Colonic mucosa (tissue), 4 donors: Measurements from ENCODE around the gene COG6. TPM values are rescaled to one million over a fixed set of nuclear protein-coding genes. Genes with fewer than 3 reads are reported as not detected.

Source experiments
- DNase-seq: peaks from one replicate; pipeline ENCODE4 v3.0.0-alpha.2; 2020
- H3K27ac ChIP-seq: fragments of 200-600 bp; one replicate; pipeline ENCODE4 v1.8.0; 2021
- H3K27me3 ChIP-seq: fragments of 200-600 bp; one replicate; pipeline ENCODE4 v1.8.0; 2021
- H3K36me3 ChIP-seq: fragments of 200-600 bp; one replicate; pipeline ENCODE4 v1.8.0; 2021
- H3K4me1 ChIP-seq: fragments of 200-600 bp; one replicate; pipeline ENCODE4 v1.8.0; 2021; ENCODE audit warnings: mild to moderate bottlenecking
- H3K4me3 ChIP-seq: fragments of 200-600 bp; one replicate; pipeline ENCODE4 v1.8.0; 2021
- H3K9ac ChIP-seq, 2 donors: one replicate each; pipeline ENCODE4 v1.7.0; 2013; ENCODE audit warnings: control low read depth in 2 of 2, low read depth in 2 of 2, low read length in 2 of 2
- H3K9me3 ChIP-seq: fragments of 200-600 bp; one replicate; pipeline ENCODE4 v1.8.0; 2021
- intact Hi-C: fragments of 100-400 bp; cut with DNase I; formaldehyde crosslinking; loops from one replicate; pipeline ENCODE4 v1.14.1; 2022
- total RNA-seq, 2 donors: library from RNA; stranded (reverse); fragmentation: NEBNext Ultra II Directional in 1 of 2; extraction: Animal tissue kit (Norgen Biotek cat#: 25700) in 1 of 2; gene quantifications; one replicate each; pipeline ENCODE4 v1.2.1, GENCODE V29; 2021
- TF ChIP-seq, protein P1 (sequence below): fragments of 200-600 bp; IDR thresholded peaks from one replicate; pipeline ENCODE4 v1.8.0; 2022; ENCODE audit warnings: antibody characterized with exemption, mild to moderate bottlenecking
- donor health status: healthy.
- donor health status: DM: no; HTN: no; CAD: no.
- donor health status: DM: no; HTN: no; CAD: no.

COG6 gene
- total RNA-seq, 2 donors from 2014 or later: 31.9 to 37.0 TPM

DNA sequence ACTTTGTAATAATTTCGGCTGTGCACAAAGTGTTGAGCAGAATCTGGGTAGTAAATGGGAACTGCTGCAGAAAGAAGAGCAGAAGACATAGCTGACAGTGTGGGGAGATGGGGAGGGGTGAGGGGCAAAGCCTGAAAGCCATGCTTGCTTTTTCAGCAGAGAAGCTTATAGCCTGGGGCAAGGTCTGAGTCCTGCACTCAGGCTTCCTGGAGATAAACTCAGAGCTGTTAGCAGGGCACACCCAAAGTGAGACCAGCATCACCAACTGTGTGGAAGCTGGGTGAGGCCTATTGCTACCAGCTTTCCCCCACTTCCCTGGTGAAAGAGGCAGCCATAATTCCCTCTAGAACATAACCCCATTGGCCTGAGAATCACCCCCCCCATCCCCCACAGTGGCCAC is 36.9 kb upstream of the COG6 start:
- TF ChIP-seq, protein P1, sequence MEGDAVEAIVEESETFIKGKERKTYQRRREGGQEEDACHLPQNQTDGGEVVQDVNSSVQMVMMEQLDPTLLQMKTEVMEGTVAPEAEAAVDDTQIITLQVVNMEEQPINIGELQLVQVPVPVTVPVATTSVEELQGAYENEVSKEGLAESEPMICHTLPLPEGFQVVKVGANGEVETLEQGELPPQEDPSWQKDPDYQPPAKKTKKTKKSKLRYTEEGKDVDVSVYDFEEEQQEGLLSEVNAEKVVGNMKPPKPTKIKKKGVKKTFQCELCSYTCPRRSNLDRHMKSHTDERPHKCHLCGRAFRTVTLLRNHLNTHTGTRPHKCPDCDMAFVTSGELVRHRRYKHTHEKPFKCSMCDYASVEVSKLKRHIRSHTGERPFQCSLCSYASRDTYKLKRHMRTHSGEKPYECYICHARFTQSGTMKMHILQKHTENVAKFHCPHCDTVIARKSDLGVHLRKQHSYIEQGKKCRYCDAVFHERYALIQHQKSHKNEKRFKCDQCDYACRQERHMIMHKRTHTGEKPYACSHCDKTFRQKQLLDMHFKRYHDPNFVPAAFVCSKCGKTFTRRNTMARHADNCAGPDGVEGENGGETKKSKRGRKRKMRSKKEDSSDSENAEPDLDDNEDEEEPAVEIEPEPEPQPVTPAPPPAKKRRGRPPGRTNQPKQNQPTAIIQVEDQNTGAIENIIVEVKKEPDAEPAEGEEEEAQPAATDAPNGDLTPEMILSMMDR: no peak
- H3K27me3 ChIP-seq: no peaks in the 10 kb centered on the region
- H3K9ac ChIP-seq: no peak overlapping the region
- no peak for DNase-seq
- intact Hi-C loops: loop anchor here (5.0 kb wide), 1 partner anchor 471 kb away; no protein-coding TSS in a partner anchor
- no peak overlapping the region for H3K27ac ChIP-seq
- no peaks in the 10 kb centered on the region for H3K36me3 ChIP-seq
- no peaks in the 10 kb centered on the region for H3K9me3 ChIP-seq
- no peaks in the 10 kb centered on the region for H3K4me1 ChIP-seq
- no peak overlapping the region for H3K4me3 ChIP-seq

DNA sequence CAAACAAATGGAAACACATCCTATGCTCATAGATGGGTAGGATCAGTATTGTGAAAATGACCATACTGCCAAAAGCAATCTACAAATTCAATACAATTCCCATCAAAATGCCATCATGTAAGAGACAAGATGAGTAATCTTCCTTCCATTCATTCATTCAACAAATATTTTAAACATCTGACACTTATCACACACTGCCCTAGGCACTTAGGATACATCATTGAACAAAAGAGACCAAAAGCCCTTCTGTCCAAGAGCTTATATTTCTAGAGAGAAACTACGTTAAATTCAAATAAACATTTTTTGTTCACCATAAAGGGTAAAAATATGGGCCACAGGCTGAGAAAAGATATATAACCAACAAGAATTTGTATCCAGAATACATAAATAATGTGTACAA is 32.0 kb upstream of the COG6 start:
- Histone ChIP-seq H3K27me3 (no peaks in the 10 kb centered on the region), H3K4me3 (no peak overlapping the region), H3K36me3 (no peaks in the 10 kb centered on the region), H3K9ac (no peak overlapping the region), H3K27ac (no peak overlapping the region), H3K4me1 (no peaks in the 10 kb centered on the region), H3K9me3 (no peaks in the 10 kb centered on the region)
- intact Hi-C loops: no loop called here
- no peak for DNase-seq
- TF ChIP-seq, protein P1: no peak

DNA sequence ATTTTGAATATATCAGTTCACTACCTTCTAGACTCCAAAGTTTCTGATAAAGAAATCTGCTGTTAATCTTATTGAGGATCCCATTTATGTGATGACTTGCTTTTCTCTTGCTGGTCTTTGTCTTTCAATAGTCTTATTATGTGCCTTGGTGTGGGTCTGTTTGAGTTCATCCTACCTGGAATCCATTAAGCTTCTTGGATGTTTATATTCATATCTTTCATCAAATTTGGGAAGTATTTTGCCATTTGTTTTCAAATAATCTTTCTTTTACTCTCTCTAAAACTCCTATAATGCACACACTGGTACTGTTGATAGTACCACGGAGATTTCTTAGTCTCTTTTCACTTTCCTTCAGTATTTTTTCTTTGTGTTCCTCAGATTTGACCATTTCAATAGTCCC is 24.2 kb upstream of the COG6 start:
- Histone ChIP-seq H3K36me3 (no peaks in the 10 kb centered on the region), H3K4me3 (no peak overlapping the region), H3K27me3 (no peaks in the 10 kb centered on the region), H3K4me1 (no peaks in the 10 kb centered on the region), H3K9ac (no peak overlapping the region), H3K9me3 (no peaks in the 10 kb centered on the region), H3K27ac (no peak overlapping the region)
- DNase-seq: no peak
- TF ChIP-seq, protein P1: no peak
- intact Hi-C loops: no loop called here

DNA sequence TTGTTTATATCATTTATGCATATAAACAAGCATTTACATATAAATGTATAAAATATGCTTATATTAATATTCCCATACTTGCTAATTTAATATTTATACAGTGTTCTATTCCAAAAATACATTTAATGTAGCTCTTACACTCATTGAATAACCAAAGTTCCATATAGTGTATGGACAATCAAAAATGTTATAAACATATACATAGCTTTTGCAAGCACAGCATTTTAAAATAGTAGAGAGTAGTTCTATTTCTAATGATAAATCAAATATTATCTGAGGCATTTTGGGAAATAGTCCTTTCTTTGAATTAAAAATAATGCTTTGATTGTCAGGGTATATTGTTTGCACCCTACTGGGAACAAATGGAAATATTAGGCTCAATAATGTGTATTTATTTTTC is 22.5 kb upstream of the COG6 start:
- Histone ChIP-seq H3K36me3 (no peaks in the 10 kb centered on the region), H3K27ac (no peak overlapping the region), H3K4me1 (no peaks in the 10 kb centered on the region), H3K9me3 (no peaks in the 10 kb centered on the region), H3K4me3 (no peak overlapping the region), H3K9ac (no peak overlapping the region), H3K27me3 (no peaks in the 10 kb centered on the region)
- intact Hi-C loops: no loop called here
- TF ChIP-seq, protein P1: no peak
- DNase-seq: no peak

DNA sequence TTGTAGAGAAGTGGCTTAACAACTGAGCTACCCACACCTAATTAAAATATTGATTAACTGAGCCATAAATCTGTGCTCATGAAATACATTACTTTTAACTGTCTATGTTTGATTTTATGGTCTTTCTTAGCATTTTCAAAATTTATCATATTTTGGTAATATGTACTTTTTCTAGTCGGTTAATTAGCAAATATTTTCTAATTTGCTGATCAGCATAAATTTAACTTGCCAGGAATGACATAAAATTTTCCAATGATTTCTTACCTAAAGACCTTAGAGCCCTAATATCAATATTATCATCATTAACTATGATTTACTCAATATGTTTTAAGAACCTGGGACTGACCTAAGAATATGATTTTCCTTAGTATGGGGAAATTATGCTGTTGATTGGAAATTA is 19.9 kb upstream of the COG6 start:
- H3K36me3 ChIP-seq: no peaks in the 10 kb centered on the region
- H3K27ac ChIP-seq: no peak overlapping the region
- no peaks in the 10 kb centered on the region for H3K27me3 ChIP-seq
- H3K9ac ChIP-seq: no peak overlapping the region
- intact Hi-C loops: no loop called here
- no peaks in the 10 kb centered on the region for H3K9me3 ChIP-seq
- DNase-seq: no peak
- TF ChIP-seq, protein P1: no peak
- H3K4me1 ChIP-seq: no peaks in the 10 kb centered on the region
- no peak overlapping the region for H3K4me3 ChIP-seq

DNA sequence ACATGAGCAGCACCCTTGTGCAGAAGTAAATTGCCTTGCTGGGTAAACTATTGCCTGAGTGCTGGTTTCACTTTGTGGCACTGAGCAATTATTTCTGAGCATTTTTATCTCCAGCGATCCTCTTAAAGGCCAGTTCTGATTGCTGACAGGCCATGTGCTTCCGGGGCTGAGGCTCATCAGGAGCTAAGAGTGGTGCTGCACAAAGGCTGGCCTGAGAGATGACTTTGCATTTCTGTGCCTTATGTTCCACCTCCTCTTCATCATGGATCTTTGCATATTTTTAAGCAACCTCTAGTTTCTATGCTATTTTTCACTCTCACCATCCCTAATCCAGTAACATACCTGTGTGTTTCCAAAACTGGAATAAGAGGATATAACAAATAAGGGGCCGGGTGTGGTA is 17.6 kb upstream of the COG6 start:
- Histone ChIP-seq H3K36me3 (no peaks in the 10 kb centered on the region), H3K4me3 (no peak overlapping the region), H3K4me1 (no peaks in the 10 kb centered on the region), H3K27ac (no peak overlapping the region), H3K9ac (no peak overlapping the region), H3K9me3 (no peaks in the 10 kb centered on the region), H3K27me3 (no peaks in the 10 kb centered on the region)
- TF ChIP-seq, protein P1: no peak
- intact Hi-C loops: no loop called here
- no peak for DNase-seq
